HL-60 (cell line): ENCODE measurements around the gene PTPRD.

Source experiments
- DNase-seq, 2 experiments: peaks; one replicate each; pipeline ENCODE4 v3.0.0-alpha.2; 2010 to 2020; ENCODE audit warnings: low read depth in 1 of 2, low spot score in 1 of 2
- H3K27ac ChIP-seq: fragments of 250-450 bp; sonication (Bioruptor Pico); replicated peaks from 2 replicates; pipeline ENCODE4 v1.5.1; 2020; ENCODE audit warnings: mild to moderate bottlenecking, moderate library complexity
- H3K27me3 ChIP-seq: fragments of 250-450 bp; sonication (Bioruptor Pico); 2 replicates; pipeline ENCODE4 v1.5.1; 2021; ENCODE audit warnings: mild to moderate bottlenecking, moderate library complexity; ENCODE audit not compliant: insufficient read depth, poor library complexity, severe bottlenecking
- H3K4me3 ChIP-seq: replicated peaks from 2 replicates; pipeline ENCODE4 v1.5.1; 2011; ENCODE audit warnings: mild to moderate bottlenecking, control low read depth, low read length; ENCODE audit not compliant: insufficient read depth
- CTCF ChIP-seq: IDR thresholded peaks from one replicate; pipeline ENCODE4 v1.5.1; 2011; ENCODE audit warnings: low read length, control low read depth, inconsistent platforms; ENCODE audit not compliant: insufficient read depth
- GABPA ChIP-seq: IDR thresholded peaks from 2 replicates; pipeline ENCODE4 v1.6.1; 2012; ENCODE audit warnings: low read depth
- POLR2AphosphoS5 ChIP-seq: IDR thresholded peaks from 2 replicates; pipeline ENCODE4 v1.6.1; 2012; ENCODE audit warnings: low read depth
- REST ChIP-seq: IDR thresholded peaks from 2 replicates; pipeline ENCODE4 v1.6.1; 2012; ENCODE audit warnings: low read depth; ENCODE audit not compliant: insufficient replicate concordance
- SPI1 ChIP-seq: IDR thresholded peaks from 2 replicates; pipeline ENCODE4 v1.6.1; 2012; ENCODE audit warnings: low read depth, mild to moderate bottlenecking, borderline replicate concordance

The PTPRD gene

GRCh38 chr9:9874270-9874669, 738.5 kb downstream of the PTPRD start:
- TF ChIP-seq REST = no peak
- no peak for TF ChIP-seq GABPA
- no peak for TF ChIP-seq SPI1
- TF ChIP-seq POLR2AphosphoS5 = no peak
- TF ChIP-seq CTCF = no peak
- H3K4me3 ChIP-seq = no peak overlapping the region
- no peak for DNase-seq
- no peak overlapping the region for H3K27ac ChIP-seq
- H3K27me3 ChIP-seq = no peaks in the 10 kb centered on the region

- no peak for TF ChIP-seq GABPA
- TF ChIP-seq SPI1 = no peak
- TF ChIP-seq REST = no peak
- no peak for TF ChIP-seq POLR2AphosphoS5
- no peak for TF ChIP-seq CTCF
- Histone ChIP-seq H3K27ac (no peak overlapping the region), H3K27me3 (no peaks in the 10 kb centered on the region), H3K4me3 (no peak overlapping the region)
- DNase-seq = no peak
These were observed 750.5 kb downstream of the PTPRD start for GRCh38 chr9:9862235-9862810.

- TF ChIP-seq SPI1 (no peak), CTCF (no peak), GABPA (no peak), REST (no peak), POLR2AphosphoS5 (no peak)
These were observed 757.4 kb downstream of the PTPRD start for GRCh38 chr9:9855177-9856078.

More at GRCh38 chr9:9855177-9856078, 757.4 kb downstream of the PTPRD start:
- H3K4me3 ChIP-seq = no peak overlapping the region
- H3K27ac ChIP-seq = no peak overlapping the region
- H3K27me3 ChIP-seq = no peaks in the 10 kb centered on the region
- no peak for DNase-seq
